ENCODE results near the gene ETS1. TPM values are rescaled to one million over a fixed set of nuclear protein-coding genes. Genes with fewer than 3 reads are reported as not detected.

The ETS1 gene
- total RNA-seq, 2 experiments from 2014 or later, result 579 to 590 TPM

GRCh38 chr11:128592454-128592853 lies 5.1 kb upstream of the ETS1 start:
- no peak for ATAC-seq (ENCODE audit: poor library complexity)
- H3K27me3 Mint-ChIP-seq, result no peaks in the 10 kb centered on the region
- H3K4me1 ChIP-seq (ENCODE audit: insufficient read depth, low read length), result no peaks in the 10 kb centered on the region
- no peak for TF ChIP-seq CTCF (IDR thresholded peaks at IDR 0.05)
- no peak overlapping the region for H3K4me3 Mint-ChIP-seq
- CTCF ChIA-PET, result interaction anchor here (0.9 kb wide), 1 partner anchor 10 kb away, joined by 3 read pairs; no protein-coding TSS in a partner anchor
- no peaks in the 10 kb centered on the region for H3K9me3 ChIP-seq (ENCODE audit: control insufficient read depth in 1 of 2, insufficient read depth in 1 of 2, low read length in 2 of 2)
- no peaks in the 10 kb centered on the region for H3K36me3 Mint-ChIP-seq (ENCODE audit: low read depth)
- H3K27me3 ChIP-seq (ENCODE audit: control insufficient read depth in 1 of 2, insufficient read depth in 2 of 2, low read length in 2 of 2), result no peaks in the 10 kb centered on the region
- no peak overlapping the region for H3K27ac ChIP-seq (ENCODE audit: low read depth in 1 of 2, low read length in 2 of 2)
- H3K4me1 Mint-ChIP-seq (ENCODE audit: low read depth), result peaks cover 4% of the 10 kb centered on the region
- no peaks in the 10 kb centered on the region for H3K36me3 ChIP-seq (ENCODE audit: insufficient read depth, low read length)
- intact Hi-C loops (cut with DNase I, micrococcal nuclease), result no loop called here
- POLR2A ChIA-PET, result interaction anchor here (1.0 to 1.4 kb wide), 2 partner anchors 28 to 31 kb away, joined by 3 read pairs; no protein-coding TSS in a partner anchor
- H3K9me3 Mint-ChIP-seq, result no peaks in the 10 kb centered on the region
- no peak for DNase-seq
- no peak overlapping the region for H3K27ac Mint-ChIP-seq
- H3K4me3 ChIP-seq (ENCODE audit: low read length), result no peak overlapping the region

- ChIA-PET CTCF (no interaction called here), POLR2A (no interaction called here)
- Mint-ChIP-seq H3K36me3 (ENCODE audit: low read depth) (no peaks in the 10 kb centered on the region), H3K27ac (no peak overlapping the region), H3K4me3 (no peak overlapping the region), H3K27me3 (no peaks in the 10 kb centered on the region), H3K4me1 (ENCODE audit: low read depth) (no peaks in the 10 kb centered on the region), H3K9me3 (no peaks in the 10 kb centered on the region)
- DNase-seq, result no peak
- H3K27ac ChIP-seq (ENCODE audit: low read depth in 1 of 2, low read length in 2 of 2), result no peak overlapping the region
- no peak for TF ChIP-seq CTCF (IDR thresholded peaks at IDR 0.05)
- H3K36me3 ChIP-seq (ENCODE audit: insufficient read depth, low read length), result no peaks in the 10 kb centered on the region
- no peaks in the 10 kb centered on the region for H3K27me3 ChIP-seq (ENCODE audit: control insufficient read depth in 1 of 2, insufficient read depth in 2 of 2, low read length in 2 of 2)
- H3K4me1 ChIP-seq (ENCODE audit: insufficient read depth, low read length), result no peaks in the 10 kb centered on the region
- no peak overlapping the region for H3K4me3 ChIP-seq (ENCODE audit: low read length)
- no peak for ATAC-seq (ENCODE audit: poor library complexity)
- intact Hi-C loops (cut with DNase I, micrococcal nuclease), result no loop called here
- H3K9me3 ChIP-seq (ENCODE audit: control insufficient read depth in 1 of 2, insufficient read depth in 1 of 2, low read length in 2 of 2), result no peaks in the 10 kb centered on the region
These were observed 3.2 kb upstream of the ETS1 start for GRCh38 chr11:128590587-128590986.

DNA sequence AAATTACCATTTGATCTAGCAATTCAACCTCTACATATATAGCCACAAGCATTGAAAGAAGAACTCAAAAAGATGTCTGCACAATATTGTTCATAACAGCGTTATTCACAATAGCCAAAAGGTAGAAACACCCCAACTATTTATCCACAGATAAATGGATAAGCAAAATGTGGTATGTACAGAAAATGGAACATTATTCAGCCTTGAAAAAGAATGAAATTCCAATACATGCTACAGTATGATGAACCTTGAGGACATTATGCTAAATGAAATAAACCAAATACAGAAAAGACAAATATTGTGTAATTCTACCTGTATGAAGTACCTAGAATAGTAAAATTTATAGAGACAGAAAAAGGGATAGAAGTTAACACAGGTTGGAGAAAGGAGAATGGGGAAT lies 2.6 kb upstream of the ETS1 start:
- Mint-ChIP-seq H3K4me3 (no peak overlapping the region), H3K27ac (no peak overlapping the region), H3K27me3 (no peaks in the 10 kb centered on the region), H3K36me3 (ENCODE audit: low read depth) (no peaks in the 10 kb centered on the region), H3K9me3 (no peaks in the 10 kb centered on the region), H3K4me1 (ENCODE audit: low read depth) (no peaks in the 10 kb centered on the region)
- Histone ChIP-seq H3K27ac (ENCODE audit: low read depth in 1 of 2, low read length in 2 of 2) (no peak overlapping the region), H3K9me3 (ENCODE audit: control insufficient read depth in 1 of 2, insufficient read depth in 1 of 2, low read length in 2 of 2) (no peaks in the 10 kb centered on the region), H3K4me3 (ENCODE audit: low read length) (no peak overlapping the region), H3K4me1 (ENCODE audit: insufficient read depth, low read length) (no peaks in the 10 kb centered on the region), H3K36me3 (ENCODE audit: insufficient read depth, low read length) (no peaks in the 10 kb centered on the region), H3K27me3 (ENCODE audit: control insufficient read depth in 1 of 2, insufficient read depth in 2 of 2, low read length in 2 of 2) (no peaks in the 10 kb centered on the region)
- TF ChIP-seq CTCF (IDR thresholded peaks at IDR 0.05), result no peak
- intact Hi-C loops (cut with DNase I, micrococcal nuclease), result no loop called here
- ChIA-PET POLR2A (no interaction called here), CTCF (no interaction called here)
- no peak for ATAC-seq (ENCODE audit: poor library complexity)
- DNase-seq, result no peak
